Measurements from ENCODE around the gene POLE.

The POLE gene

DNA sequence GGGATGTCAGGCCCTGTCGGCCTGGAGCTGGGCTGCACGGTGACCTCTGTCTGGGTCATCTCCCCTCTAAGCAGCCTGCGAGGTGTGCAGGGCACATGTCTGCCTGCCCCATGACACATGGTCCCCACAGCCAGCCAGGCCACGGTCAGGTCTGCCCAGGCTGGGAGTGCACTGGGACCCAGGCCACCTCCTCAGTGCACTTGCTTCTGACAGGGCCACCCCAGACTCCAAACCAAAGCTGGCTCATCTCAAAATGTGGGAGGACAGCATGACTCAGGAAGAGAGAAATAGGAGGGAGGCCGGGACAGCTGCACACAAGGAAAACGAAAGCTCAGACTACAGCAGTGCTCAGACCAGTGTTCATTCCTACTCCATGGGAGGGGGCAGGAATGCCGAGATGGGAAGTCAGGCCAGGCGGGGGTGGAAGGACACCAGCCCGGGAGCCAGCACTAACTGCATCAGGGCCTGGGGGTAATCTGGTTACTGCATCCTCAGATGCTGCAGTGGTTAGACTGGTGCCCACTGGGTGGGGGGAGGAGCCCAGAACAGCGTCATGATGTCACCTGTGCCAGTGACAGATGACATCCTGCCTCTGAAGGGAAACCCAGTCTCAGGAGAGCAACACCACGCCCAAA, 64.6 kb downstream of the POLE start (continued):
- TF ChIP-seq, protein P1, sequence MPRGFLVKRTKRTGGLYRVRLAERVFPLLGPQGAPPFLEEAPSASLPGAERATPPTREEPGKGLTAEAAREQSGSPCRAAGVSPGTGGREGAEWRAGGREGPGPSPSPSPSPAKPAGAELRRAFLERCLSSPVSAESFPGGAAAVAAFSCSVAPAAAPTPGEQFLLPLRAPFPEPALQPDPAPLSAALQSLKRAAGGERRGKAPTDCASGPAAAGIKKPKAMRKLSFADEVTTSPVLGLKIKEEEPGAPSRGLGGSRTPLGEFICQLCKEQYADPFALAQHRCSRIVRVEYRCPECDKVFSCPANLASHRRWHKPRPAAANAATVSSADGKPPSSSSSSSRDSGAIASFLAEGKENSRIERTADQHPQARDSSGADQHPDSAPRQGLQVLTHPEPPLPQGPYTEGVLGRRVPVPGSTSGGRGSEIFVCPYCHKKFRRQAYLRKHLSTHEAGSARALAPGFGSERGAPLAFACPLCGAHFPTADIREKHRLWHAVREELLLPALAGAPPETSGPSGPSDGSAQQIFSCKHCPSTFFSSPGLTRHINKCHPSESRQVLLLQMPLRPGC (tag by site-specific recombination; IDR thresholded peaks at IDR 0.05), result no peak; the same call in 1 of the 2 replicates
- TF ChIP-seq, protein P2, sequence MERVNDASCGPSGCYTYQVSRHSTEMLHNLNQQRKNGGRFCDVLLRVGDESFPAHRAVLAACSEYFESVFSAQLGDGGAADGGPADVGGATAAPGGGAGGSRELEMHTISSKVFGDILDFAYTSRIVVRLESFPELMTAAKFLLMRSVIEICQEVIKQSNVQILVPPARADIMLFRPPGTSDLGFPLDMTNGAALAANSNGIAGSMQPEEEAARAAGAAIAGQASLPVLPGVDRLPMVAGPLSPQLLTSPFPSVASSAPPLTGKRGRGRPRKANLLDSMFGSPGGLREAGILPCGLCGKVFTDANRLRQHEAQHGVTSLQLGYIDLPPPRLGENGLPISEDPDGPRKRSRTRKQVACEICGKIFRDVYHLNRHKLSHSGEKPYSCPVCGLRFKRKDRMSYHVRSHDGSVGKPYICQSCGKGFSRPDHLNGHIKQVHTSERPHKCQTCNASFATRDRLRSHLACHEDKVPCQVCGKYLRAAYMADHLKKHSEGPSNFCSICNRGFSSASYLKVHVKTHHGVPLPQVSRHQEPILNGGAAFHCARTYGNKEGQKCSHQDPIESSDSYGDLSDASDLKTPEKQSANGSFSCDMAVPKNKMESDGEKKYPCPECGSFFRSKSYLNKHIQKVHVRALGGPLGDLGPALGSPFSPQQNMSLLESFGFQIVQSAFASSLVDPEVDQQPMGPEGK (tag by site-specific recombination; IDR thresholded peaks at IDR 0.05), result 0 out of 2 replicates have a peak, but pooled peaks have one; percentile 47
- TF ChIP-seq ZNF133 (tag by site-specific recombination; IDR thresholded peaks at IDR 0.05) (no peak), OVOL3 (tag by site-specific recombination; IDR thresholded peaks at IDR 0.05) (no peak), WT1 (tag by site-specific recombination; IDR thresholded peaks at IDR 0.05) (0 out of 2 replicates have a peak, but pooled peaks have one; percentile 59), YY1 (tag by site-specific recombination; IDR thresholded peaks at IDR 0.05) (no peak), ZNF175 (tag by site-specific recombination; IDR thresholded peaks at IDR 0.05) (no peak), ZIC2 (tag by site-specific recombination; IDR thresholded peaks at IDR 0.05) (no peak), ZNF777 (tag by site-specific recombination; IDR thresholded peaks at IDR 0.05; ENCODE audit: borderline replicate concordance) (no peak), ZNF558 (tag by site-specific recombination; IDR thresholded peaks at IDR 0.05) (no peak), ZNF677 (tag by site-specific recombination; IDR thresholded peaks at IDR 0.05) (no peak), ZBTB21 (tag by site-specific recombination; IDR thresholded peaks at IDR 0.05) (peak; percentile 23; the same call in 1 of the 2 replicates), ZNF121 (tag by site-specific recombination; IDR thresholded peaks at IDR 0.05) (no peak), ZNF202 (tag by site-specific recombination; IDR thresholded peaks at IDR 0.05; ENCODE audit: borderline replicate concordance) (no peak), ZNF335 (tag by site-specific recombination; conservative IDR thresholded peaks at IDR 0.05) (no peak), ZNF560 (tag by site-specific recombination; IDR thresholded peaks at IDR 0.05; ENCODE audit: borderline replicate concordance) (no peak), ZNF214 (tag by site-specific recombination; IDR thresholded peaks at IDR 0.05; ENCODE audit: borderline replicate concordance) (no peak), ZNF600 (tag by site-specific recombination; IDR thresholded peaks at IDR 0.05) (peak; percentile 65; the same call in 1 of the 2 replicates), ZNF354C (tag by site-specific recombination; IDR thresholded peaks at IDR 0.05; ENCODE audit: borderline replicate concordance, low read depth) (no peak), ZNF292 (tag by site-specific recombination; IDR thresholded peaks at IDR 0.05; ENCODE audit: borderline replicate concordance, low read depth) (no peak)
- TF ChIP-seq, protein P3, sequence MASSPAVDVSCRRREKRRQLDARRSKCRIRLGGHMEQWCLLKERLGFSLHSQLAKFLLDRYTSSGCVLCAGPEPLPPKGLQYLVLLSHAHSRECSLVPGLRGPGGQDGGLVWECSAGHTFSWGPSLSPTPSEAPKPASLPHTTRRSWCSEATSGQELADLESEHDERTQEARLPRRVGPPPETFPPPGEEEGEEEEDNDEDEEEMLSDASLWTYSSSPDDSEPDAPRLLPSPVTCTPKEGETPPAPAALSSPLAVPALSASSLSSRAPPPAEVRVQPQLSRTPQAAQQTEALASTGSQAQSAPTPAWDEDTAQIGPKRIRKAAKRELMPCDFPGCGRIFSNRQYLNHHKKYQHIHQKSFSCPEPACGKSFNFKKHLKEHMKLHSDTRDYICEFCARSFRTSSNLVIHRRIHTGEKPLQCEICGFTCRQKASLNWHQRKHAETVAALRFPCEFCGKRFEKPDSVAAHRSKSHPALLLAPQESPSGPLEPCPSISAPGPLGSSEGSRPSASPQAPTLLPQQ (tag by site-specific recombination; IDR thresholded peaks at IDR 0.05), result no peak
- TF ChIP-seq, protein P4, sequence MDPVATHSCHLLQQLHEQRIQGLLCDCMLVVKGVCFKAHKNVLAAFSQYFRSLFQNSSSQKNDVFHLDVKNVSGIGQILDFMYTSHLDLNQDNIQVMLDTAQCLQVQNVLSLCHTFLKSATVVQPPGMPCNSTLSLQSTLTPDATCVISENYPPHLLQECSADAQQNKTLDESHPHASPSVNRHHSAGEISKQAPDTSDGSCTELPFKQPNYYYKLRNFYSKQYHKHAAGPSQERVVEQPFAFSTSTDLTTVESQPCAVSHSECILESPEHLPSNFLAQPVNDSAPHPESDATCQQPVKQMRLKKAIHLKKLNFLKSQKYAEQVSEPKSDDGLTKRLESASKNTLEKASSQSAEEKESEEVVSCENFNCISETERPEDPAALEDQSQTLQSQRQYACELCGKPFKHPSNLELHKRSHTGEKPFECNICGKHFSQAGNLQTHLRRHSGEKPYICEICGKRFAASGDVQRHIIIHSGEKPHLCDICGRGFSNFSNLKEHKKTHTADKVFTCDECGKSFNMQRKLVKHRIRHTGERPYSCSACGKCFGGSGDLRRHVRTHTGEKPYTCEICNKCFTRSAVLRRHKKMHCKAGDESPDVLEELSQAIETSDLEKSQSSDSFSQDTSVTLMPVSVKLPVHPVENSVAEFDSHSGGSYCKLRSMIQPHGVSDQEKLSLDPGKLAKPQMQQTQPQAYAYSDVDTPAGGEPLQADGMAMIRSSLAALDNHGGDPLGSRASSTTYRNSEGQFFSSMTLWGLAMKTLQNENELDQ (tag by site-specific recombination; IDR thresholded peaks at IDR 0.05; ENCODE audit: low read depth), result no peak
- TF ChIP-seq, protein P5, sequence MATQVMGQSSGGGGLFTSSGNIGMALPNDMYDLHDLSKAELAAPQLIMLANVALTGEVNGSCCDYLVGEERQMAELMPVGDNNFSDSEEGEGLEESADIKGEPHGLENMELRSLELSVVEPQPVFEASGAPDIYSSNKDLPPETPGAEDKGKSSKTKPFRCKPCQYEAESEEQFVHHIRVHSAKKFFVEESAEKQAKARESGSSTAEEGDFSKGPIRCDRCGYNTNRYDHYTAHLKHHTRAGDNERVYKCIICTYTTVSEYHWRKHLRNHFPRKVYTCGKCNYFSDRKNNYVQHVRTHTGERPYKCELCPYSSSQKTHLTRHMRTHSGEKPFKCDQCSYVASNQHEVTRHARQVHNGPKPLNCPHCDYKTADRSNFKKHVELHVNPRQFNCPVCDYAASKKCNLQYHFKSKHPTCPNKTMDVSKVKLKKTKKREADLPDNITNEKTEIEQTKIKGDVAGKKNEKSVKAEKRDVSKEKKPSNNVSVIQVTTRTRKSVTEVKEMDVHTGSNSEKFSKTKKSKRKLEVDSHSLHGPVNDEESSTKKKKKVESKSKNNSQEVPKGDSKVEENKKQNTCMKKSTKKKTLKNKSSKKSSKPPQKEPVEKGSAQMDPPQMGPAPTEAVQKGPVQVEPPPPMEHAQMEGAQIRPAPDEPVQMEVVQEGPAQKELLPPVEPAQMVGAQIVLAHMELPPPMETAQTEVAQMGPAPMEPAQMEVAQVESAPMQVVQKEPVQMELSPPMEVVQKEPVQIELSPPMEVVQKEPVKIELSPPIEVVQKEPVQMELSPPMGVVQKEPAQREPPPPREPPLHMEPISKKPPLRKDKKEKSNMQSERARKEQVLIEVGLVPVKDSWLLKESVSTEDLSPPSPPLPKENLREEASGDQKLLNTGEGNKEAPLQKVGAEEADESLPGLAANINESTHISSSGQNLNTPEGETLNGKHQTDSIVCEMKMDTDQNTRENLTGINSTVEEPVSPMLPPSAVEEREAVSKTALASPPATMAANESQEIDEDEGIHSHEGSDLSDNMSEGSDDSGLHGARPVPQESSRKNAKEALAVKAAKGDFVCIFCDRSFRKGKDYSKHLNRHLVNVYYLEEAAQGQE (tag by site-specific recombination; IDR thresholded peaks at IDR 0.05), result no peak
- TF ChIP-seq, protein P6, sequence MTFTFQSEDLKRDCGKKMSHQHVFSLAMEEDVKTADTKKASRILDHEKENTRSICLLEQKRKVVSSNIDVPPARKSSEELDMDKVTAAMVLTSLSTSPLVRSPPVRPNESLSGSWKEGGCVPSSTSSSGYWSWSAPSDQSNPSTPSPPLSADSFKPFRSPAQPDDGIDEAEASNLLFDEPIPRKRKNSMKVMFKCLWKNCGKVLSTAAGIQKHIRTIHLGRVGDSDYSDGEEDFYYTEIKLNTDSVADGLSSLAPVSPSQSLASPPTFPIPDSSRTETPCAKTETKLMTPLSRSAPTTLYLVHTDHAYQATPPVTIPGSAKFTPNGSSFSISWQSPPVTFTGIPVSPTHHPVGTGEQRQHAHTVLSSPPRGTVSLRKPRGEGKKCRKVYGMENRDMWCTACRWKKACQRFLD (tag by site-specific recombination; IDR thresholded peaks at IDR 0.05), result no peak
- TF ChIP-seq, protein P7, sequence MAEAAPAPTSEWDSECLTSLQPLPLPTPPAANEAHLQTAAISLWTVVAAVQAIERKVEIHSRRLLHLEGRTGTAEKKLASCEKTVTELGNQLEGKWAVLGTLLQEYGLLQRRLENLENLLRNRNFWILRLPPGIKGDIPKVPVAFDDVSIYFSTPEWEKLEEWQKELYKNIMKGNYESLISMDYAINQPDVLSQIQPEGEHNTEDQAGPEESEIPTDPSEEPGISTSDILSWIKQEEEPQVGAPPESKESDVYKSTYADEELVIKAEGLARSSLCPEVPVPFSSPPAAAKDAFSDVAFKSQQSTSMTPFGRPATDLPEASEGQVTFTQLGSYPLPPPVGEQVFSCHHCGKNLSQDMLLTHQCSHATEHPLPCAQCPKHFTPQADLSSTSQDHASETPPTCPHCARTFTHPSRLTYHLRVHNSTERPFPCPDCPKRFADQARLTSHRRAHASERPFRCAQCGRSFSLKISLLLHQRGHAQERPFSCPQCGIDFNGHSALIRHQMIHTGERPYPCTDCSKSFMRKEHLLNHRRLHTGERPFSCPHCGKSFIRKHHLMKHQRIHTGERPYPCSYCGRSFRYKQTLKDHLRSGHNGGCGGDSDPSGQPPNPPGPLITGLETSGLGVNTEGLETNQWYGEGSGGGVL (tag by site-specific recombination; IDR thresholded peaks at IDR 0.05), result no peak

Data from HEK293 (cell line).